GM19351 (cell line): ENCODE results near the gene LBH.

Source experiments
- ATAC-seq: cut with Tn5 transposase; IDR thresholded peaks from one replicate; pipeline ENCODE4 v1.9.1; 2021; ENCODE audit warnings: mild to moderate bottlenecking, moderate library complexity; ENCODE audit not compliant: unreplicated experiment

Gene LBH

GRCh38 chr2:30300456-30301221 is 69.3 kb downstream of the LBH start:
- ATAC-seq: no peak

- ATAC-seq: no peak
Observed at GRCh38 chr2:30301551-30301950, 70.2 kb downstream of the LBH start.

DNA sequence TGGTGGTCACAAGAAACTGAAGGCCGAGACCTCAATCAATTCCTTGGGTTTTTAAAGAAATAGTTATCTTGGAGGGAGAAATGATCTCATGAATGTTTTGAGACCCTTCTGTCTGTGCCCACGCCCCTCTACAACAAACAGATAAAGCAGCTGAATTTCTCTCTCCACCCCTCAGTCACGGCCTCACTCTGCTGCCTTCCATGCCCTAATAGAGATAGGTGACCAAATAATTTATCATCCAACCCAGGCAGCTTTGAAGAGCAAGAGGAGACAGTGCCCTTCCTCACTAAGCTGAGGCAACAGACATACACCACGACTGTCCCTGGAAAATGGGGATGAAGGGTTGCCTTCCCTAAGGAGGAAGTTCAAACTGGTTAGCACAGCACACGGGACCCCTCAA is 71.2 kb downstream of the LBH start:
- ATAC-seq: no peak

DNA sequence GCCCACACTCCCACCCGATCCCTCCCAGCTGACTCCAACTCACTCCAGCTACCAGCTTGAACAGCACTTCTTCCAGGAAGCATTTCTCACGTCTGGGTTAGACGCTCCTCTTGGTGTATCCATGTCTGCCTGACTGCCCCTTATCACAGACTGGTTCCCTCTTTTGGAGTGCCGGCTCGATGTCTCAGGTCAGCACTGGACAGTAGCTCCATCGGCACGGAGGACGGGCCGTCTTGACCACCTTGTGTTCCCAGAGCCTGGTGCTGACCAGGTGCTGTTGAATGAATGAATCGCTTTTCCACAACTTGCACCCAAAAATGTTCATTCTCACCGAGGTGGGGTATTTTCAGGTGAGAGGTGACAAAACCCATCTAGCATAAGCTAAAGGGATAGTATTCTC is 71.8 kb downstream of the LBH start:
- ATAC-seq: no peak

DNA sequence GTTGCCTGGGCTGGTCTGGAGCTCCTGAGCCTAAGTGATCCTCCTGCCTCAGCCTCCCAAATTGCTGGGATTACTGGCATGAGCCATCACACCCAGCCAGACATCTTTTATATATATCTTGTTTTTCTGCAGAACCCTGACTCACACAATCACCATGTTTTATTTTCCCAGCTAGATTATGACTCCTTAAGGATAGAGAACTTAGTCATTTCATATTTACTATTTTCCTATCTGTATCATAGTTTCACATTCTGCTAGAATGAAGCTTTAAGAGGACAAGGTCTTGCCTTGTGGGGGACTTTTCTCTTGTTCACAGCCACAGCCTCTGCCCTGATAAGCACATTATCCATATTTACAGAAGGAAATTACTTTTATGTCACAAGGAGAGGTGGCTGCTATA is 73.9 kb downstream of the LBH start:
- no peak for ATAC-seq

DNA sequence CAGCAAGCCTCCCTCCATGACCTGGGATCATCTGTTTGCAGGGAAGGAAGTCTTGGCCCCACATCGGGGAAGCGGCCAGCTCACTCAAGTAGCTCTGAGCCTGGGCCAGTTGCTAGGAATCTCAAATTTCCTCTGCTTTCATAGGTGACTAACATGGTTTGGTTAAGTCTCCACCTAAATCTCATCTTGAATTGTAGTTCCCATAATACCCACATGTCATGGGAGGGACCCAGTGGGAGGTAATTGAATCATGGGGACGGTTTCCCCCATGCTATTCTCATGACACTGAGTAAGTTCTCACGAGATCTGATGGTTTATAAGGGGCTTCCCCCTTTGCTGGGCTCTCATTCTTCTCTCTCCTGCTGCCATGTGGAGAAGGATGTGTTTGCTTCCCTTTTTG is 75.2 kb downstream of the LBH start:
- no peak for ATAC-seq

DNA sequence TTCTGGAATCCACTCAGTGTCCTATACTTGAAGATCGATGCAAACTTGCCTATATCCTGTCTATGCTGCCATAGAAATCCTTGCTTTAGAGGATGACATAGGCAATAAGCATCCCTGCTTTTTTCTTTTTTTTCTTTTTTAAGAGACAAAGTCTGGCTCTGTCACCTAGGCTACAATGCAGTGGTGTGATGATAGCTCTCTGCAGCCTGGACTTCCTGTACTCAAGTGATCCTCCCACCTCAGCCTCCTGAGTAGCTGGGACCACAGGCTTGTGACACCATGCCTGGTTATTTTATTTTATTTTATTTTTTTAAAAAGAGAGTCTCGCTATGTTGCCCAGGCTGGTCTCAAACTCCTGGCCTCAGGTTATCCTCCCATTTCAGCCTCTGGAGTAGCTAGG is 76.9 kb downstream of the LBH start:
- ATAC-seq: no peak
